ENCODE data around the gene C4orf50. TPM values are rescaled to one million over a fixed set of nuclear protein-coding genes. Genes with fewer than 3 reads are reported as not detected.

C4orf50 gene
- 0.83 and 1.7 TPM in 2 replicates for polyA plus RNA-seq

GRCh38 chr4:6018331-6018730, at the start of gene C4orf50:
Gene C4orf50 (minus strand): TSS chr4:6018431.

DNA sequence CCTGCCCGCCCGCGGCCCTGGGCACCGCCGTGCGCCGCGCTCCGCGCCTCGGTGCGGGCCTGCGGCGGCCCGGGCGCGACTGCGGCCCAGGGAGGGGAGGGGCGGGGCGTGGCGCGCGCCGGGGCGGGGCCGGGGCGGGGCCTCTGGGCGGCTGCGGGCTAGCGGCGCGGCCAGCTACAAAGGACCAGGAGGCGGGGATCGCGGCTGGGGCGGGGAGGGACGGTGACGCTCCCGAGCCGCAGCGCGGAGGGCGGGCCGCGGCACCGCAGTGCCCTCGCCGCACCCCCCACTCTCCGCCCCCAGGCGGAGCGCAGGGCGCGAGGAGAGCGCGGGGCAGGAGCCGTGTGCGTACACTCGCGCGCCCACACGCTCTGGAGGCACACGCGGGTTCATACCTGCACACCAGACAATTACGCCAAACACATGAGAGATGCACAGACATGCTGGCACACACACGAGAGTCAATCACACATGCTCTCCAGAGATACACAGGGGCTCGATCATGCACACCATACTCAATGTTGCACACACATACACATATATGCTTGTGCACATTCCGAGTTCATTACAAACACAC, 125.1 kb downstream of the C4orf50 start, which contains the start of gene CRMP1:
CRMP1 (minus strand) TSS at position 83 of the 577 bp plus-strand sequence. CDS start 117 bp downstream, outside the sequence.

Other genes with a start within 250 kb of the C4orf50 start
- gene CRMP1, start 125.3 kb downstream of the C4orf50 start, polyA plus RNA-seq, result 165 and 182 TPM in 2 replicates
- gene JAKMIP1, start 182.1 kb upstream of the C4orf50 start, polyA plus RNA-seq, result 24.6 and 30.5 TPM in 2 replicates